NCI-H2227 treated with DMSO at 0.1 percent for 48 hours (cell line): Measurements from ENCODE around the gene APBB2.

Experiments
- DNase-seq: peaks from one replicate; lab custom pipeline; 2025; lab: John Stamatoyannopoulos, UW

APBB2 gene

DNA sequence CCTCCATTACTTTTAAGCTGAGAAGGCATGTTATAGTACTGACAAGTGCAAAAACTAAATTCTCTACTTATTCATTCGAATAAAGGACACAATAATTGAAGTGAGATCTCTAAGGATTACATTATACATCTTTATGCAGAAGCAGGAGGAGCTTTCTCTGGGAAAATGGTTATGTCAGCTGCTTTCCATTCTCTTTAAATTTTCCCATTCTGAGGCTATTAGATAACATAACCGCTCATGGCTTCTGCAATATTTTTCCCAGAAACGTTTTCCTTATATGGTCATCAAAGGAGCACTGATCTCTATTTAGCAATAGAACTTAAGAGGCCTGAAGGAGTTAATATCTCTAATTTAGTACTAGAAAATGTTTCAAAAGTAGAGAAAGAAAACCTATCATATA is 243.0 kb downstream of the APBB2 start:
- no peak for DNase-seq

DNA sequence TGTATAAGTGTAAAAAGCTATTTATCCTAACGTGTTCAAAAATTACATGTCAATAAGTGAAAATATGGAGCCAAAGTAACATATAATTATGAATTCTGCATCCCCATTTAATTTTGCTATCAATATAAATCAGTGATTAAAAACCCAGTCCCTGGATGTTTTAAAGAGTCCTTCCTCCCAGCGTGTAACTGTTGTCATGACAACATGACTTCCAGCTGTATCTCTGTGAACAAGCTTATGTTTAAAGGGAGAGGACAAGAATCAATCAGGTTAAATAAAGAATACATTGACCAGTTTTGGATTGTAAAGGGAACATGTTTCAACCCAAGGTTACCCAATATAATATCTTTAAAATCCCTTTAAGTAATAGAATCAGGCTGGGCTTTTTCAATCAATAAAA is 244.8 kb downstream of the APBB2 start:
- DNase-seq: no peak

DNA sequence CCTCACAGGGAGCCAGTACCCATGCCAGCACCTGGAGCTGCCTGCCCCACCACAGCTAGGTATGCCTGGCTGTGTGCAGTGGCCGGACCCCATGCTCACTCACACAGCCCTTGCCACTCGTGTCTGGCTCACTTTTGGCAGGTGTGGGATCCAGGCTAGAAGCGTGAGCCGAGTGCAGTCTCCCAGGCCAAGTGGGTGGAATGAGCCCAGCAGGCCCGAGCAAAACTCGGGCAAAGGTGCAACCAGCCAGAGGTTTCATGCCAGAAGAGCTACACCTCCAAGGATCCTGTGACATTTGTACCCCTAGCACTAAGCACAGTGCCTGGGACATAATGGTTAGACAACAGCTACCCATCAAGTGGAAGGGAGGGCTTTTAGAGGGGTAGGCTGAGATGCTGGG is 246.8 kb downstream of the APBB2 start:
- DNase-seq: no peak

DNA sequence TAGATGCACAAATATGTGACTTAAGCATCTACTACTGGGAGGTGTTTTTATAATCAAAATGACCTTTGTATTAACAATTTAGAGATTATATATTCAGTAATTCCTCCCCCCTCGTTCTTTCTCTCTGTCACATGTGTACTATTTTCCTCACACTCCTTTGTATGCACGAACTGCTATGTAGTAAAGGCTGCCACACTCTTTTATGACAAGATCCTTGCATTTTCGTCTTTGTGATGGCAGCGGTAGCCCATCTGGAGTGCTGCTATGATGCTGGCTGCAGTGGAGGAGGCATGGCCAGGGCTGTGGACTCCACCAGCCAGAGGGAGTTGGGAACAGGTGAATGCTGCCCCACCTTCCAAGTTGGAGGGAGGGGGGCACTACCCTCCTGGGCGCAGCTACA is 248.3 kb downstream of the APBB2 start:
- DNase-seq: no peak

DNA sequence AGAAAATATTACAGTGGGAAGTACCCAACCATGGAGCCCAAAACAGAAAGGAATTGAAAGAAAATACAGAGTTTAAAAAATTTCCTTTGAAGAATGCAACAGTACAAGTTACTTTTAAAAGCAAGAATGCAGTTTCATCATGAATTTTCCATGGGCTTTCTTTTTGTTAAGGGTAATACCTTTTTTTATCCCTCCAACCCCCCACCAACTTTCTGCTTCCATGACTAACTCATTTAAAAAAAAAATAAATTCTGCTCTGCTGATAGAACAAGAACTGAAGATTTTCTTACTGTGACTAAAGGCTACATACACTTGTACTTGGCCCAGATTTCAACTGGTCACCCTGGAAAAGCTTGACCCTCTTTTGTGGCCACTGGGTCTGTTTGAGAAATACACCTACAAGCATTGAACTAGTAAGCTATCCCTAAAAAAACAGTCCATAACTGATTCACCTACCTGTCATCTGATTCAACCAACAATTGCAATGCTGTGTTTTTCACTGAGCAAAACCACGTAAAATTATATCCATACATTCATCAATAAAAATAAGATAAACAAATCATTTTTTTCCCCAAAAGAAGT is 250.4 kb downstream of the APBB2 start:
- DNase-seq: no peak

DNA sequence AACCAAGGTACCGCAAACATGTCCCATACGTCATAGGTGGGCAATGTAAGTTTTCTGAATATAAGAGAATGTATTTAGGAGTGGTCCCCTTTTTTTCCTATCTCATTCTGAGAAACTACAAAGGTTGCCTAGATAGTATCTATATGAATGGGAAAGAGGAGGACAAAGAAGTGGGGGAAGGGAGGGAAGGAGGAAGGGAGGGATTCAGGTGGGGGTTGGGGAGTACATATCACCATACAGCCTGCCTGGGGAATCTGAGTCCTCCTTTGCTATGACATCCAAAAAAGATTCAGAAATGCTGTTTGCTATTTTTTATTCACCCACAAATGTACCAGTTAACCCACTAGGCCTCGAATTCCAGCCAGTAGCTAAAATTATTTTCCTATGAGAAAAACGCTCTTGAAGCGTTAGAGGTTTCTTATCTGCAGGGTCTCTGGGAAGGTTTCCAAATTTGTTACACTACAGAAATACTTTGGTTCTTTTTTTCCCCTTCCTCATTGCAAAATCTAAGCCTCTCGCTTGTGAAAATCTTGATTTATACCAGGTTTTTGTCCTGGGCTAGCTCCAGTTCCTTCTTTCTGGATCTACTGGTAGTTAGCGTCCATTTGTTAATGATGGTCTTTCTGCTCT is 251.7 kb downstream of the APBB2 start:
- DNase-seq: no peak

DNA sequence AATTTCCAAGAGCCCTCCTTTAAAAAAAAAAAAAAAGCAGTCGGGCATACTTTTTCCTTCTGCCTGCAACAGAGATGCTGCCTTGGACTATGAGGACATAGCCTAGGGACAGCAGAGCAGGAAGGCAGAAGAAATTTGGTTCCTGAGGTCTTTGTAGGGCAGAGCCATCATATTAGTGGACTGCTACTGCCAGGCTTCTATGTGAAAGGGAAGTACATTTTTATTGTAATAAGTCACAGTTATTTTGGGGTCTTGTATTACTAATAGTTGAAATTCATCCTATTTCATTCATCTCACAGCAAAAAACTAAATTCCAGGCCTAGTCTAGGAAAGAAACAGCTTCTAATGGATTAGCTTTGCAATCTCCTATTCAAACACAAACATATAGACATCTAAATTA is 253.4 kb downstream of the APBB2 start:
- DNase-seq: no peak

DNA sequence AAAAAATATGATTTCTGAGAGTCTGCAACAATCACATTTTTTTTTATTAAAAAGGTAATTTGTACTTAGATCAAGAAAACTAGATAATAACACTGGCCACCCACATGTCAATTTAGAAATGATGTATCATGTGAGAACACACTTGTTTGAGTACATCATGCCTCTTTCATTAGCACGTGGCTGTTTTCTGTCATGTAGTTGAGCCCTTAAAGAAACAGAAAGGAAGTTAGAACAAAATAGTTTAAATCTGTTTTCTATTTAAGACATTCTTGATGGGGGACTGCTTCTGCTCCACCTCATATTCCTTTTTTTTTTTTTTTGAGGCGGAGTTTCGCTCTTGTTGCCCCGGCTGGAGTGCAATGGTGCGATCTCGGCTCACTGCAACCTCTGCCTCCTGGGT is 257.1 kb downstream of the APBB2 start:
- no peak for DNase-seq

DNA sequence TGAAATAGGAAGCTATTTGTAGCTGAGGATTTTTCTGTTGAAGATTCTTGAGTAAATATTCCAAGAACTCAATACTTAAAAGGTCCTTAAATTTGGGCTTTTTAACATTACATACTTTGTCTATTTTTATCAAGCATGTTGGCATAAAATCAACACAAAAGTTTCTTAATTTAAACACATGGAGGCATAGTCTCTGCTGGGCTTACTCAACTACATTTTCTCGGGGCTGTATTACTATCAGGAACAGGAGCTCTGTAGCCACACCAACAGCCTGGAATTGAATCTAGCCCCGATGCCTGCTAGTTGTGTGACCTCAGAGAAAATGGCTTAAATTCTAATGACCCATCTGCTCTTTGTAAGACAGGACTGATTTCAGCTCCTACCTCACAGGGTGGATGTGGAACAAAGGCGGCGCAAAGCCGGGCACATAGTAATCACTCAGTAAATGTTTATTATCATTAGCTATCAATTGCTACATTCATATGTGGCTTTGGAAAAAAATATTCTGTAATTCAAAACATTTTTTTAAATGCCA is 257.6 kb downstream of the APBB2 start:
- DNase-seq: no peak

DNA sequence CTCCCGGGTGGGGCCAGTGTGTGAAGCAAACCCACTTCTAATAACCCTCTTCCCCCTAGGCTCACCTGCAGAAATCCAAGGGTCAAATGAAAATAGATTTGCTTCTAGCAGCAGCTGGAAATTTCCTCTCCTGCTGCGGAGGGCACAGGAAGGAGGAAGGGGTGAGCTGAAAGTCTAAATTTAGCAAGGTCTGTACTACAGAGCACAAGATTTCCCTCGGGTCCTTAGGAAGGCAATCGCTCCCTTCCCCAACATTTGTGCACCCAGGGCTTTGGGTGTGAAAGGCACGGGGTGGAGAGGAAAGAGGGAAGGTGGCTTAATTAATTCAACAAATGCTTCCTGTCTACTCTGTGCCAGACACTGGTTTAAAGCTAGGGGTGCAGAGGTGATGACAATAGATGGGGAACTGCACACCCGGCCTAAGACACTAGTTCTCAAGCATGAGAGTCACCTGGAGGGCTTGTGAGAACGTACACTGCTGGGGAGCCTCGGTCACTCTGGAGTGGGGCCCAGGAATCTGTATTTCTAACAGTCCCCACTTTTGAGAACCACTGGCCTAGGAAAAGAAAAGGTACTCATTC is 260.2 kb downstream of the APBB2 start:
- peak; percentile 59 for DNase-seq

DNA sequence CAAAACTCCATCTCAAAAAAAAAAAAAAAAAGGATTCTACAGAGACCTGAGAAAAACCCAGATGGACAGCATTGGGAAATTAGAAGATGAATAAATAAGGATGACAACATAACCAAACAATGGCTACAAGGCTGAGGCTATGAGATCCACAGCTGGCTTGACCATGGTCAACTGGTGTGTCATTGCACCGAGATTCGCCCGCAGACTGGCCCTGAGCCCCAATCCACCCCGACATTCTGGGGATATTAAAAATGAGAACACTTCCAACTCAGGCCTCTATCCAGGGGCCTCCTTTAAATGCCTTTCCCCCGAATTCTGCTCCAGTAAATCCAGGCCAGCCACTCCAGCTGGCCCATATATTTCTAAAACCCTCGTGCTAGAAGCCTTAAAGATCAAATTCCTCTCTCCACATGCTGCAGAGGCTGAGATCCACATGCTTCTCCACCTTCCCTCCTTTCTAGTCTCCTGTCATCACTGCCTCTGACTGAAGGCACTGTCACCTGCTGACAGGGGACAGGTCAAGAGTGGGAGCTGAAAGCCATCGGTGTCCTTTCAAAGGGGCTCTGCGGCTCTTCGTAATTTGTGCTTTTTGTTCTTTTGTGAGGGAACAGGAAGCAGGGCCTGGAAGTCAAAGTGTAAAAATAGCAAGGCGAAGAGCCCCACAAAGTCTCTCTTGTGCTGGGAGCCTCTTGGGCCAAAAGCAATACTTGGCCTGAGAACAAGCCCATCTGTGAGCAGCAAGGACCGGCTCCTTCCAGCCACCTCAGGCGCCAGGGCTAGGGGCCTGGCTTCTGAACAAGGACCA is 260.9 kb downstream of the APBB2 start:
- peak; percentile 59 for DNase-seq

DNA sequence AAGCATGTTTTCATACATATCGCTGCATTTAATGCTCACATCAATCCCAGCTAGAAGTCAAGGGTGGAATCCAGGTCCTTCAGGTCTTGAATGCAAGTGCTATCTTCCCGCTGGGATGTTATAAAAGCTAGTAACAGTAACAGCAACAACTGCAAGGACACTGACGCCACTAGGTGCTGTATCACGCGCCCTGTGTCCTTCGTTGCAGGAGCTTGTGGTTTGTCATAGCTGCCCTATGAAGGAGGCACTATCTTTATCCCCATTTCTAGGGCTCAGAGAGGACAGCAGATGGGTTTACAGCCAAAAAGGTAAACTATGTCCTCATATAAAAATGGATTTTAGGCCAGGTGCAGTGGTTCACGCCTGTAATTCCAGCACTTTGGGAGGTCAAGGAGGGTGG is 261.7 kb downstream of the APBB2 start:
- DNase-seq: no peak

DNA sequence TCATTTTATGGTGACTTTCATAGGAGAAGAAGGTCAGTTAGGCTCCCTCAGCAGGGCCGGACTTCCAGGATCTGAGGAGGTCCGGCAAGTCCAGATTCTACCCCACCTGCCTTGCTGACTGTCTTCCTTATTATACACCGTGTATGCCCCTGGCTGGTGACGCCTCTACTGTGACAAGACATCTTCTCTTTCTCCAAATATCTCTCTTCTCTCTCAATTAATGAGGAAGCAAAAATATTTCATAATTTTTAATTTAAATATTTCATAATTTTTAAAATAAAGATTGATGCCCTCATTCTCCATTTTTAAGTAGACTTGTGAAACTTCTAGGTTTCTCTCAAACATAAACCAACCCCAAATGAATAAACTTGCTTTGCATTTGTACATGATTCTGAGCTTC is 262.1 kb downstream of the APBB2 start:
- no peak for DNase-seq

DNA sequence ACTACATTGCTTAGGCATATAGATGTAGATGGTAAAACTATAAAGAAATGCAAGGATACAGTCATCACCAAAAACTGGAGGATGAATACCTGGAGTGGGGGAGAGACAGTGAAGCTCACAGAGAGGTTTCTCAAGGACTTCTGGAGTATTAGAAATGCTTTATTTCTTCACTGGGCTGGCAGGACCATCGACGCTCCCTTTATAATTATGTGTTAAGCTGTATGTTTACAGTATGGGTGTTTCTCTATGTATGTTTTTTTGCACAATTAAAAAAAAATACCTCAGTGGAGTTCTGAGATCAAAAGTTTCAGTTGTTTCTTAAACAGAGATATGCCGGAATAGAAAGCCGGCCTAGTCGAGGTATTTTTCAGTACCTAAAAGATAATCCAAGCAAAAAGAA is 263.3 kb downstream of the APBB2 start:
- no peak for DNase-seq

DNA sequence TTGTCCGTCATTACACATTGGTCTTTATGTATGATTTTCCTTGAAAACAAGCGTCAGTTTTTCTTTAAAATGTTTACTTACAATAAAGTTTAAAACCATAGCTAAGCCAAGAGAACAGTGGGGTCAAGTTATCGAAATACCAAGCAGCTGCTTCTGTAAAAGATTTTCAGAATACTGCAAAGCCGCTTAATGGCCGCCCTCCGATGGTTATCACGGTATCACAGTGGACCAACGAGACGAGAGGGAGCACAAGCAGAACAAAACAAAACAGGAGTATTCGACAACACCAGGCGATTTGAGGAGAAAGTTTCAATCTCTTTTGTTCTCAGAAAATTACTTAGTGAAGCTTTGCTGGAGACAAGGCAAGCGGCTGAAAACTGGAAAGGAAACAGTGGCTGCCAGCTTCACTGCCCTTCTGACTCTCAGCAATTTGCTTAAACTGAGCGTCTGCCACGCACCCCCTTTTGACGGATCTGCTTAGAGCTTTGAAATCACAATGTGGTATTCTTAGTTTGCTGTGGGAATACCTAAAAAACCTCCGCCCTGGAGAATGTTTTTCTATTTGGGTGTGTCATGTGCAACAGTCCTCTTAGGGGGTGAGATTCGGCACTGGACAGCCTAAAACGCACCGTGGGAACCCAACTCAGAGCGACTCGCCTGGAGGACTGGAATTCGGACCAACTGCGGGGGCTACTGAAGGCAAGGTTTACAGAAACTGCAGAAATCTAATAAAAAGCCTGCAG is 264.8 kb downstream of the APBB2 start:
- no peak for DNase-seq

DNA sequence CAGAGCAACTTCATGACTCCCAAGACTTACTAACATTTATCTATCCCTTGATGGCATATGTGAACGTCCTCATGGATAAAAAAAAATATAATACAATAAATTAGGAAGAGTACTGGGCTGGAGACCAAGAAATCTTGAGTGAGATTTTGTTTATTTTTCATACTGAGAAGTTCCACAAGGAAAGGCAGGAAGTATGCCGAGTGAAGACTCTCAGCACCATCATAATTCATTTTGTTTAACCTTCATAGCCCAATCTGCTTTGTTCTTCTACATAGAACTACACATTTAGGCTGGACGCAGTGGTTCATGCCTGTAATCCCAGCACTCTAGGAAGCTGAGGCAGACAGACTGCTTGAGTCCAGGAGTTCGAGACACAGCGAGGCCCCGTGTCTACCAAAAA is 266.3 kb downstream of the APBB2 start:
- no peak for DNase-seq

DNA sequence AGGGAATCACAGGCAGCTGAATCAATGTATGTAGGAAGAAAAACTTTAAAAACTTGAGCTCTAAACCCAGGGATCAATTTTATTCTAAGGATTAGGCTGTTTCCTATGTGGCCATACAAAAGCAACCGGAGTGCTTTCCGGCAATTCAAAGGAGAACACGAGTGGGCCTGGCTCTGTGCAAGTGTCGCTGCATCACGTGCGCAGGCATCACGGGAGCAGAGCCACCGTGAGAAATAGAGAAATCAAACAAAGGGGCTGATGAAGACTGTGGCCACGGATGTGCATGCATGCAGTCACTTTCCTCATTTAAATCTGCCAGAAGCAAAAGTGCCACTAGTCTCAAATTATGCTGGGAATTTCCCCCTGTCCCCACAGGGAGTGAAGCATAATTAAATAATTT is 267.7 kb downstream of the APBB2 start:
- DNase-seq: no peak

DNA sequence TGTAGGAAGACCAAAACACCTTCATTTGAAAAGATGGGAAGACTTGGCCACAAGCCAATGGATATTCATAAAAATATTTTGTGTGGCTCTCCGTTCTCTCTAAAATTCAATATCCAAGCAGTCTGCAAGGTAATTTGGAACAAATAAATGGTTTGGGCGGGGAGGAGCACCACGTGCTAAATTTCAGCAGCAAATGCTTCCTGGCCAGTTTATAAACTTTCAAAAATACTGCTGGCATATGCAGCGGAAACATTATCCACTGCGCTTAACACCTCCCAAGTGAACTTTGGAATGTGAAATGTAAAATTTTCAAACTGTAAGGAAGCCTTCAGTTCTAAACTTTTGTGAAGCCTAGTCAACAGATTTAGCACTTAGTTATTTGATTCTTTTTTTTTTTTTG is 273.6 kb downstream of the APBB2 start:
- DNase-seq: no peak

DNA sequence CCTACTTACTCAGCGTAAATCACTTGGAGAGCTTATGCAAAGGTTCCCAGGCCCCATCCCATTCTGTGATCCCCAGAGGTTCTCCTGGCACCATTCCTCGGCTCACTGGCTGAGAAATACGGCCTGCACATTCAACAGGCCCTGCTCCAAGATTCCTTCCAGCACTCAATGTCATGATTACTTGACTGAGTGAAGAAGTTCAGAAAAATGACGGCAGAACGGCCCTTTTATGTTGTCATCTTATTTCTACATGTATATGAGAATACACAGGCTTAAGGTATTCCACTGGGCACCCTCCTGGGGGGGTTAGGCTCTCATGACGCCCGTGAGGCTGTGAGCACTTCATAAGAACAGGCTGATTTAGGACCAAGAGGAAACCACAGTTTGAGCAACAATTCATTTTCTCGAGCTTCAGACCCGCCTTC is 274.0 kb downstream of the APBB2 start:
- no peak for DNase-seq

DNA sequence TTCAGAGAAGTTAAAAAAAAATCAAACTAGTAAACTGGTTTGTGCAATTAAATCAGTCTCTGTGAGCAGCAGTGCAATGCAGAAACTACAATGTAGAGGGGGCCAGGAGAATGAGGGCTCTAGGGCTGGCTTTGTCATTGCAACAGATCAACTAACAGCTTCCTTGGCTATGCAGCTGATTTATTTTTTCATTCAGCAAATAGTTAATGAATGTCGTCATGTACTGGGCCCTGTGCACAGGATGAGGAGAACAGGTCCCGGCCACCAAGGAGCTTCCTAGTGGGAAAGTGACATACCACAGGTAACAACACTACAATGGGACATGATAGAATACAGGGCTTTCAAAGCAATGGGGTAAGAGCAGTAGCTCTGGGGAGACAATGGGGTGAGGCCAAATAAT is 274.5 kb downstream of the APBB2 start:
- no peak for DNase-seq

DNA sequence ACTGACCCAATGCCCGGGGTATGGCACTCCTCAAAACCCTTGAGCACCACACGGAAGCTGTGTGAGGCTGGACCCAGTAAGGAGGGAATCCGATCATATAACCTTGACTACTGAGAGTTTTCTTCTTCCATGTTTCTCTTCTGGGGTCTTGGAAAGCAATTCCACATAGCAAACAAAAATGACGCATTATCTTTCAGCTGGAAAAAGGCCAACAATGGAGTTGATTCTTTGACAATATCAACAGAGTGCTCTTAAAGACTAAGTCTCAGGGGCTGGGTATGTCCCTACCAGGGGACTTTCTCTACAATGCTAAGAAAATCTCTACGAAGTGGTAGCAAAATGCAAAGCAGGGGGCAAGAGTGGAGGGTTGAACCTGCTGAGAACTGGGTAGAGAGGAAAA is 276.0 kb downstream of the APBB2 start:
- no peak for DNase-seq

DNA sequence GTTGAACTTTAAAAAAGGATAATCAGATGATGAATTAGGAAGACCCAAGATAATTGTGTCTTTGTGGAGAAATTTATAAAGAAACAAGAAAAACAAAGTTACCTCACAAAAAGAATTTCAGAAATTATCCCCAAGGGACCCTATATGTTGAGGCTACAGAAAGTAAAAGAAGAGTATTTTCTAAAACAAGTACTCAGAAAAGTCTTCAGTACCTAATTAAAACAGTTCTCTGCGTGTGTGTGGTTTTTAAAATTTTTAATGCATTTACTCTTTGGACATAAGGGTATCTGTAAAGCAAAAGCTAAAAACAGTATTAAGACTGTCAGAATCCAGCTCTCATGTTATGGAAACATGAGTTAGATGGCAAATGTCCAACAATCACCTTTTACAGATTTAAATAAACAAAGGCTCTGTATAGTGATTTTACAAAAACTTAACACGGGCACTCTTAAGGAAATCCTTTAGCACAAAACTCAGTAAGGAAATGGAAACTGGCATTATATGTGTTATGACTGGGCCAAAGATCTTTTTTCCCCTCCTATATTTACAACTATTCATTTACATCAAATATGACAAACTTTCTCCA is 277.1 kb downstream of the APBB2 start:
- DNase-seq: no peak
